Small intestine (tissue), 7 donors: ENCODE results near the gene IGLON5. TPM values are rescaled to one million over a fixed set of nuclear protein-coding genes. Genes with fewer than 3 reads are reported as not detected.

Source experiments
- DNase-seq, 2 donors: peaks; one replicate each; pipeline versions ENCODE4 v3.0.0 to v3.0.0-alpha.2; 2013
- FAIRE-seq: peaks from 2 replicates; lab custom pipeline; 2012; peaks lifted over from hg19 to GRCh38; lab: Jason Lieb, UNC
- H3K27ac ChIP-seq, 3 donors: one replicate each; pipeline ENCODE4 v1.5.1; 2013; ENCODE audit warnings: low read length in 2 of 3, mild to moderate bottlenecking in 2 of 3, control low read depth in 1 of 3, inconsistent platforms in 1 of 3, low read depth in 1 of 3, moderate library complexity in 1 of 3
- H3K27me3 ChIP-seq, 3 donors: one replicate each; pipeline ENCODE4 v1.6.1; 2013; ENCODE audit warnings: low read length in 3 of 3, inconsistent platforms in 1 of 3; ENCODE audit not compliant: control insufficient read depth in 3 of 3, insufficient read depth in 3 of 3
- H3K36me3 ChIP-seq, 3 donors: one replicate each; pipeline ENCODE4 v1.6.1; 2013; ENCODE audit warnings: low read length in 3 of 3, inconsistent platforms in 1 of 3, low read depth in 1 of 3, mild to moderate bottlenecking in 1 of 3, moderate library complexity in 1 of 3; ENCODE audit not compliant: control insufficient read depth in 3 of 3, insufficient read depth in 2 of 3
- H3K4me1 ChIP-seq, 3 donors: one replicate each; pipeline ENCODE4 v1.6.1; 2013; ENCODE audit warnings: low read length in 2 of 3, inconsistent platforms in 1 of 3, low read depth in 1 of 3, mild to moderate bottlenecking in 1 of 3, moderate library complexity in 1 of 3; ENCODE audit not compliant: control insufficient read depth in 3 of 3, insufficient read depth in 2 of 3
- H3K4me3 ChIP-seq, 3 donors: one replicate each; pipeline ENCODE4 v1.5.1; 2013; ENCODE audit warnings: low read length in 3 of 3, control low read depth in 1 of 3, inconsistent platforms in 1 of 3, low read depth in 1 of 3, mild to moderate bottlenecking in 1 of 3, moderate library complexity in 1 of 3
- H3K9me3 ChIP-seq, 2 donors: one replicate each; pipeline ENCODE4 v1.6.1; 2013; ENCODE audit warnings: low read depth in 1 of 2, low read length in 1 of 2; ENCODE audit not compliant: control insufficient read depth in 2 of 2, insufficient read depth in 1 of 2
- WGBS, 3 donors: extraction: QIAGEN DNeasy Blood & Tissue Kit; methylation state at CpG; one replicate each; pipeline ENCODE4 v1.1.7; 2013; 5-methylcytosine and 5-hydroxymethylcytosine counted together
- polyA plus RNA-seq, 4 donors: library from polyadenylated mRNA; stranded (reverse) in 3 of 4; unstranded in 1 of 4; fragments of 200-250 nt in 3 of 4; fragments of 120-200 nt in 1 of 4; gene quantifications; one replicate each; pipeline versions ENCODE4 v1.2.1 to v1.2.3, GENCODE V29; 2013
- donor health status: healthy with polysubstance abuse.
- donor health status: control.
- donor health status: control.
- donor health status: Bipolar disorder and iron deficiency.
- donor health status: healthy.

The IGLON5 gene
- polyA plus RNA-seq, 4 donors: 1.1 to 1.3 TPM; not detected in 2

GRCh38 chr19:51285682-51286081 is 25.8 kb upstream of the IGLON5 start:
- no peak overlapping the region for H3K27ac ChIP-seq

DNA sequence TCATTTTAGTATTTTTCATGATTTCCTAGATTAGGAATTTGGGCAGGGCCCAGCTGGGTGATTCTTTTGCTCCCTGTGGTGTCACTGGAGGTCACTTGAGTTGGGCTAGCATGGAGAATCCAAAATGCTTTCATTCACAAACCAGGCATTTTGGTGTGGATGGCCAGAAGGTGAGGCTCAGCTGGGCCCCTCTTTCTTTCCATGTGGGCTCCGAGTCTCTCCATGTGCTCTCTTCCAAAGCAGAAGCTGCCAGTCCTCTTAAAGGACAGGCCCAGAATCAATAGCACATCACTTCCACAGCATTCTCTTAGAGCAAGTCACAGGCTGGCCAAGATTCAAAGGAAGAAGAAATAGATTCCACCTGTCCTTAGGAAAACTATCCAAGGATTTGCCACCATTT is 21.8 kb upstream of the IGLON5 start:
- 59 to 82% (median 81%) methylated on average over 1 of the region's 1 CpG for WGBS, 3 donors
- Histone ChIP-seq H3K9me3 (no peaks in the 10 kb centered on the region), H3K27ac (no peak overlapping the region), H3K4me1 (no peaks in the 10 kb centered on the region), H3K27me3 (peaks cover 0 to 3% (median 0%) of the 10 kb centered on the region in 3 donors), H3K4me3 (no peak overlapping the region), H3K36me3 (no peaks in the 10 kb centered on the region)
- DNase-seq (no peak), FAIRE-seq (no peak)

More at GRCh38 chr19:51285682-51286081, 25.8 kb upstream of the IGLON5 start:
- no peaks in the 10 kb centered on the region for H3K27me3 ChIP-seq
- DNase-seq: no peak
- WGBS, 3 donors: 73 to 79% (median 77%) methylated on average over 3 of the region's 3 CpGs
- no peak overlapping the region for H3K4me3 ChIP-seq
- no peaks in the 10 kb centered on the region for H3K36me3 ChIP-seq
- no peaks in the 10 kb centered on the region for H3K4me1 ChIP-seq
- no peak for FAIRE-seq
- H3K9me3 ChIP-seq: no peaks in the 10 kb centered on the region

- Histone ChIP-seq H3K36me3 (no peaks in the 10 kb centered on the region), H3K27ac (no peak overlapping the region), H3K4me3 (no peak overlapping the region), H3K4me1 (no peaks in the 10 kb centered on the region), H3K27me3 (peaks cover 0 to 8% (median 0%) of the 10 kb centered on the region in 3 donors), H3K9me3 (no peaks in the 10 kb centered on the region)
- no peak for DNase-seq
- 36 to 44% (median 36%) methylated on average over 11 of the region's 11 CpGs for WGBS, 3 donors
- FAIRE-seq: no peak
Observed at GRCh38 chr19:51292971-51293370, 18.5 kb upstream of the IGLON5 start.

DNA sequence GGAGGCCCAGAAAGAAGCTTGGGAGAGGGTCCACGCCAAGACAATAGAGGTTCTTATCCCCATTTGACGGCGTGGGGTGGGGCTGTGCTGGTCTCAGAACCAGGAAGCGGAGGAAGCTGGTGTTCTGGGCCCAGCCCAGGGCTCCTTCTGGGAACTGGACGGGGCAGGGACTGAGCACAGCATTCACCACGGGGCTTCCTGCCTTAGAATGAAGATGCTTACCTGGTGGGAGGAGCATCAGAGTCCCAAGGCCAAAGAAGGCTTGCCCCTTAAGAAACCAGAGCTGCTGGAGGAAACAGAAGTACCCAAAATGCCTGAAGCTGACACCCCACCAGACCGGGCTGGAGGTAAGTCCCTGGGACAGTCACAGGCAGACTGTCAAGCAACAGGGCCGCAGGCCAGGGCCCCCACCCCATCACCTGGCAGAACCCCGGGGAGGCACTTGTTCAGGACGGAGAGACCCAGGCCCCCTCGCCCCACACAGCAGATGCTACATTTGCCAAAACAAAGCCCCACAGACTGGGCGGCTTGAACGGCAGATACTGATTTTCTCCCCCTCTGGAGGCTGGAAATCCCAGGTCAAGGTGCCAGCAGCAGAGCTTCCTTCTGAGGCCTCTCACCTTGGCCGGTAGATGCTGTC is 17.8 kb upstream of the IGLON5 start:
- no peak for DNase-seq
- H3K27me3 ChIP-seq: peaks cover 0 to 8% (median 0%) of the 10 kb centered on the region in 3 donors
- 64 to 68% (median 67%) methylated on average over 12 to 14 of the region's 14 CpGs for WGBS, 3 donors
- no peaks in the 10 kb centered on the region for H3K9me3 ChIP-seq
- H3K36me3 ChIP-seq: no peaks in the 10 kb centered on the region
- H3K4me1 ChIP-seq: no peaks in the 10 kb centered on the region
- FAIRE-seq: no peak
- H3K27ac ChIP-seq: no peak overlapping the region
- no peak overlapping the region for H3K4me3 ChIP-seq

DNA sequence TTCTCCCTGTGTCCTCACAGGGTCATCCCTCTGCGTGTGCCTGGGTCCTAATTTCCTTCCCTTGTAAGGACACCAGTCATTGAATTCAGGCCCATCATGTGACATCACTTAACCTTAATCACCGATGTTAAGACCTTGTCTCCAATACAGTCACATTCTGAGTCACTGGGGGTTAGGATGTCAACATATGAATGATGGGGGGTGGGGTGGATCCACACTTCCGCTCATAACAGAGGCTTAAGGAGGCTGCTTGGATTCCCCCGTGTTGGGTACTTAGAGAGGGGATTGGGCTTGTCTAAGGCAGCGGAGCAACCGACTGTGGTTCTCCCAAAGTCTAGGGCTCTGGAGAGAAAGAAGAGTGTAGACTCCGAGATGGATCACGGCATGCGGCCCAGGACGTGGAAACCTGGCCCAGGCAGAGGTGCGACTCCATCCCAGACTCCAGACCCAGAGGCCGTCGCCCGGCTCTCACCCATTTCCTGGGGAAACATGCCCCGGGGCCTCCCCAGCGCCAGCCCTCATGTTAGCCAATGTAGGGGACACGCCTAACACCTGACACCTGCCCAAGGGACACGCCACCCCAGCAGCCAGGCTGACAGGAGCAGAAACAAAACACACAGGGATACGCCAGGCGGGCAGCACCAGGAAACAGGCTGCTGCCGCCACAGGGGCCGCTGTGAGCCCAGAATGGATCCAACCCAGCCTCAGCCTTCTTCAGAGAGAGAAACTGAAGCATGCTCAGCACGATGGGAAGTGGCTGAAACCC is 17.1 kb upstream of the IGLON5 start:
- no peaks in the 10 kb centered on the region for H3K36me3 ChIP-seq
- no peaks in the 10 kb centered on the region for H3K9me3 ChIP-seq
- no peak overlapping the region for H3K4me3 ChIP-seq
- no peaks in the 10 kb centered on the region for H3K4me1 ChIP-seq
- no peak overlapping the region for H3K27ac ChIP-seq
- H3K27me3 ChIP-seq: peaks cover 0 to 8% (median 0%) of the 10 kb centered on the region in 3 donors
- WGBS, 3 donors: 64 to 72% (median 70%) methylated on average over 23 of the region's 23 CpGs
- FAIRE-seq (no peak), DNase-seq (no peak)

GRCh38 chr19:51294977-51295375 is 16.5 kb upstream of the IGLON5 start:
- Histone ChIP-seq H3K27ac (no peak overlapping the region), H3K27me3 (peaks cover 0 to 8% (median 0%) of the 10 kb centered on the region in 3 donors), H3K4me1 (no peaks in the 10 kb centered on the region), H3K4me3 (no peak overlapping the region), H3K9me3 (no peaks in the 10 kb centered on the region), H3K36me3 (no peaks in the 10 kb centered on the region)
- WGBS, 3 donors: 54 to 70% (median 57%) methylated on average over 12 of the region's 12 CpGs
- DNase-seq (no peak), FAIRE-seq (no peak)

GRCh38 chr19:51295382-51296126 is 15.9 kb upstream of the IGLON5 start:
- H3K27ac ChIP-seq: no peak overlapping the region
- no peaks in the 10 kb centered on the region for H3K9me3 ChIP-seq
- H3K4me3 ChIP-seq: no peak overlapping the region
- H3K4me1 ChIP-seq: no peaks in the 10 kb centered on the region
- WGBS, 3 donors: 48 to 55% (median 49%) methylated on average over 15 of the region's 15 CpGs
- no peaks in the 10 kb centered on the region for H3K36me3 ChIP-seq
- DNase-seq: no peak
- H3K27me3 ChIP-seq: peaks cover 0 to 8% (median 0%) of the 10 kb centered on the region in 3 donors
- FAIRE-seq: no peak

DNA sequence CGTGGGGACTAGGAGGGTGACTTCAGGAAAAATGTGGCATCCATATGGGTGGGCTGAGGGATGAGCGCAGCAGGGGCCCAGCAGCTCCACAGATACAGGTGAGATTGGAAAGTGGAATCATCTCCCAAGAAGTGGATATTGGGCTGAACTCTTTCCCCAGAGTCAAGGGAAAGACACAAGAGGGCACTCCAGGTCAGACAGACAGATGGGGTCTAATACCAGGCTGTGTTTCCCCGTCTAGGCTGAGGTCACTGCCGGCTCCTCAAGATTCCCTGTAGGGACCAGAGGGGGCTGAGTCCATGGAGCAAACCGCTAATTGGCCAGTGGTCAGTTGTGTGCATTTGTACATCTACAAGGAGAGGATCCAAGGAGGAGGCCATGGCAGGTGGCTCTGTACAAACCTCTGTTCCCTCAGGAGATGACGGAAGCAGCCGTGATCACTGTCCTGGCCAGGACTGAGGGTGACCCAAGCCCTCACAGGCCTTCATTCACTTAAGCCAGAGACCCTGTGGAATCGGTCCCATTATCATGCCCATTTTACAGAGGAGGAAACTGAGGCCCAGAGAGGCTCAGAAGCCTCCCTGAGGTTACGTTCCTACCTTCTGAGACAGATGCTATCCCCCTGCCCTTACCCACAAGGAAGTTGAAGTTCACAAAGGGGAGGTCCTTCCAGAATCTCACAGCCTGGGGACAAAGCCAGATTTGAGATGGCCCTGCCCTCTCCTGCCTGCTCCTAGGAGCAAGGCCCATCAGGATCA is 14.9 kb upstream of the IGLON5 start:
- no peak for DNase-seq
- no peak for FAIRE-seq
- H3K4me1 ChIP-seq: no peaks in the 10 kb centered on the region
- 49 to 51% (median 50%) methylated on average over 9 of the region's 9 CpGs for WGBS, 3 donors
- H3K4me3 ChIP-seq: no peak overlapping the region
- H3K27me3 ChIP-seq: peaks cover 0 to 8% (median 0%) of the 10 kb centered on the region in 3 donors
- no peaks in the 10 kb centered on the region for H3K9me3 ChIP-seq
- H3K36me3 ChIP-seq: no peaks in the 10 kb centered on the region
- H3K27ac ChIP-seq: no peak overlapping the region
